ENCODE measurements around the gene ESYT2.

The ESYT2 gene

DNA sequence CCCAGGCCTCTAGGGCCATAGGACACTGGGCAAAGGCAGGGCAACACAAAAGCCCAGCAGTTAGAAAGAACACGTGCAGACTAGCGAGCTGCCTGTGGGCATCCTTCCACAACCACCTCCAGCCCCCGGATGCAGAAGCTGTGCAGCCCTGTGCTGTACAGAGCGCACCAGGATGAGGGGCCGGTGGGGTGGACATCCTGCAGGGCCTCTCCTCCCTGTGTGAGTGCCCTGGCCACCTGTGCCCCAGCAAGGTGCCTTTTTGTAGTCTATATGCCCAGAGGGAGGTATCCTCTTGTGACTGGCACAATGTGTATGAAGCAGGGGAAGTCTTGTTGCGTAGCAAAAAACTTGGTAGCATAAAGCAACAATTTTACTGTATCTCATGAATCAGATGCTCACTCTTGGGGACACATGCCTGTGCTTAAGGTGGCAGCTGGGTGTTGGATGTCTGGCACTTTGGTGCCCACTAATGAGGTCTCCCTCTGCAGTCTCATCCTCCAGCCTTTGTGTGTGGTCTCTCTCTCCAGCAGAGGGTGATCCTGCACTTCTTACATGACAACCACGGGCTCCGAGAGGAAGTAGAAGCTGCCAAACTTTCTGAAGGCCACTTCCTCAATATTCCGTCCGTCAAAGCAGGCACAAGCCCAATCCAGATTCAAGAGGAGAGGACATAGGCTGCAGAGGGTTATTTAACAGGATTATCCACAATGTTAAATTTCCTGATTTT is 133.4 kb downstream of the ESYT2 start:
- peak; percentile 79 for DNase-seq (ENCODE audit: low read depth)

DNA sequence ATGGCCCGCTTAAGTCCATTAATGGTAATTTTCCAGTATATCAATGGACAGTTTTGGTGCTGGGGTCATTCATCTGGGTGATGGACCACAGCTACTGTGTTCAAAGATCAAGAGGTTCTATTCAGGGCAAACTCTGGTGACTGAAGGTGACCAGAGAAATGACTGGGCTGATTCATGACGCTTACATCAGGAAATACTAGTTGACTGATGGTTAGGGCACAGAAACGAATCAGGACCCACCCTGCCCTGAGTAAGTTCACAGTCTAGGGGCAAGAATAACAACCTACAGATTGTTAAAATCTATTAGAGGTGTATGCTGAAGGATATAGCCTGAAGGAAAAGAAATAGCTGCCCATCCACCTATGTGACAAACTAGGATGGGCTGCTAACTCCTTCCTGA is 134.3 kb downstream of the ESYT2 start:
- DNase-seq (ENCODE audit: low read depth) = no peak

DNA sequence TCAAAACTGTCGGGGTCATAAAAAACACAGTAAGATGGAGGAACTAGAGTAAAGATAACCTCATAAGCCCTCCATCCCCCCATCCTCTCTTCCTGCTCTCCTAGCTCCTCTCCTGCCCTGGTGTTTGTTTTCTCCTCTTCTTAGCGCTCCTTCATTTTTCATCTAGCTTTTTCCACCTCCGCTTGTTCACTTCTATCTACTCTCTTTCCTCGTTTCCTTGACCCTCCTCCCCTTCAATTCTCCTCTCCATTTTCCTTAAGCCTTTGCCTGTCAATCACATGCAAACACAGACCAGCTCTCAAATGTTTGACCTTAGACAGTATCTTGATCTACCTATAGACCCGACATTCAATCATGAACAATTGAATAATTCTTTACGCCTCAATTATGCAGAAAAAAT is 134.7 kb downstream of the ESYT2 start:
- no peak for DNase-seq (ENCODE audit: low read depth)

DNA sequence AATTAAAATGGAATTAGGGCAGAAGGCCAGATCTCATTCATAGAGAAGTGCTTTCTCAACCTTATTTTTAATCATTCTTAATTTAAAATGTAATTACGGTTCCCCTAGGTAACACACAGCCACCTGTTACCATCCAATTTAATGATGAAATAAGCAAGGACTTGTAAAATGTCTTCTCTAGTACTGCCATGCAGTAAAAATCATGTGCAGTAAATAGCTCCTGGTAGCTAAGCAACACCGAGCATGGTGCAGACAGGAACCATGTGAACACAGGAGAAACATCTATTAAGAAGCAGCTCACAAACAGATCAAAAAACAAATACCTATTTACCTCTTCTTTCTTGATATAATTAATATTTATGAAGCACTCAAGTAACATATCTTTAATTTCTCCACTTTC is 139.8 kb downstream of the ESYT2 start:
- DNase-seq (ENCODE audit: low read depth) = no peak

DNA sequence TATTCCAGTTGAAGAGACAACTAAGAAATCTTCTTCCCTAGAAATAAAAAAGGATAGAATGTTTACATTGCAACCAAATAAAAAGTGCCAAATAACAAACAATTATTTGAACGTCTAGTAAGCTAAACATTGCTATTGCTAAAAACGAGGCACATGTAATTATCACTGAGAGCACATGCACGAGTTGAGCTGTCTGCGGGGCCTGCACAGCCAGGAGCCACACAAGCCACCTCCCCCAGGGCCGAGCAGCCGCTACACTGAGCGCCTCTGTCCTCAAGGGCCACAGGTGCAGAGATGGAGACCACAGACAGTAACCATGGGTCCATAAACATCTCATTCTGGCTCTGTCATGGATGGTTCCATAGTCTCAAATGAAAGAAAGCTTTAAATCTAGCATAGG is 141.9 kb downstream of the ESYT2 start:
- DNase-seq (ENCODE audit: low read depth) = no peak

DNA sequence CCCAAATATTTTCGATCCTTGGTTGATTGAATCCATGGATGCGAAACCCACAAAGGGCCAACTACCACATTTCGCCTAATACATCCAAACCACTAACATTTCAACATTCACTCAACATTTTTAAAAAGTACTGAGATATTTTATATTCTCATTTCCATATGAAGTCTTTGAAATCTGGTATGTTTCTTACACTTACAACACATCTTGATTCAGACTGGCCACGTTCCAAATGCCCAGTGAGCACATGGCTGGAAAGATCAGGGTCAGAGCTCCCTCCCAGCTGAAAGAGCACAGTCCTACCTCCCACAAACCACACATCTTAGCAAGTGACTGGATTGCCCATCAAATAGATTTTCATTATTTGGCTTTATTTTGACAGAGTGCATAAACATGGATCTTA is 143.6 kb downstream of the ESYT2 start:
- no peak for DNase-seq (ENCODE audit: low read depth)

DNA sequence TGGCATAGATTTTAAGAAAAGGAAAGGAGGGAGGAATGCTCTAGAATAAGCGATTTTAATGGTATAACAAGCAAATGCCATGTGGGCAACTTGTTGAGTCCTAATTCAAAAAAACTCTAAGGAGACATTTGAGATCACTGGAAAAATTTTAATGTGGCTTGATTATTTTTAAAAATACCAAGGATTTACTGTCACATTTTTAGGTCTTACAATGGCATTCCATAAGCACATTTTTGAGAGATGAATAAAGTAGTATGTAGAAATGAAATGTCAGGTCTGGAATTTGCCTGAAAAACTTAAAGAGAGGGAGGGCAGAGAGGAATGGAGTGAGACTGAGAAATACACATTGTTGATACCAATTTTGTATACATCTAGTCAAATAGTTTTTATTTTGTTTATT is 145.0 kb downstream of the ESYT2 start:
- no peak for DNase-seq (ENCODE audit: low read depth)

DNA sequence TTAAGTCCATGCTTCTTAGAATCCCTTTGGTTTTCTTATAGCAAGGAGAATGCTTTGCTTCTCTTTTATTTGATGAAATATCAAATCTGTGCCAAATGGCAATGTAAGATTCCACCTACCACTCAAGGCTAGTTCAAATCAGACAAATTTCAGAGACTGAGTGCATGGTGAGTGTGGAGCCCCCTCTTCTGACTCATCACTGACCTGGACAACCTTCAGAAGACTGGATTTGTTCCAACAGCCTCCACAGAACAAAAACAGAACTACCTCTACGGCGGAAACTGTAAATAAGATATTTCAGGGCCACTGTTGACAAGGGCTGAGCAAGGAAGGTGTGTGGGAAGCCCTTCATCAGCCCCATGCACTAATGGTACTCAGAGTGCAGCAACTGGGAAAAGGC is 145.8 kb downstream of the ESYT2 start:
- no peak for DNase-seq (ENCODE audit: low read depth)

DNA sequence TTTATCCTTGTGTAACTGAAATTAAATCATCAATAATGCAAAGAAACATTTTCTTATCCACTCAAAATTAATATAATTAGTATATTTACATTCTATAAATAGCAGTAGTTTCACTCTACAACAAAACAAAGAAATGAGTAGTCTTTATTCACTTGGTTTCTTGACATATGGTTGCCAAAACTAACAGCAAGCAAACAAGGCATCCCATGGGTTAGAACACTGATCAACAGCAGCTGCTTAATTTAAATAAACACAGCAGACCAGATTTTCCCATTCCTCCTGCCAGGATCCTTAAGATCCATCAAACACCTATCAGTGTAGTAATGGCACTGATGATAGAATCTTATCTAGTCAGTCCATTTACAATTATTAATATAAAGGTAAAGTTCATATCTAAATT is 146.9 kb downstream of the ESYT2 start:
- no peak for DNase-seq (ENCODE audit: low read depth)

All from stromal cell of bone marrow (primary cell).